ENCODE results near the gene ATP2B2.
"Not testable (repeated sequence)": the region's sequence is repeated elsewhere in the genome, so short reads cannot be mapped to it uniquely, and the experiment has no call there.

The ATP2B2 gene

GRCh38 chr3:10505050-10505790 lies at the start of gene ATP2B2:
ATP2B2 (minus strand) TSS chr3:10505586; CDS start chr3:10449543, 56,043 bp downstream.
- DNase-seq (ENCODE audit: low read depth in 1 of 2, low spot score in 1 of 2) = no peak

GRCh38 chr3:10554746-10555145 lies 49.4 kb upstream of the ATP2B2 start:
- no peak for DNase-seq (ENCODE audit: low read depth in 1 of 2, low spot score in 1 of 2)

- no peak for DNase-seq (ENCODE audit: low read depth in 1 of 2, low spot score in 1 of 2)
These were observed 48.8 kb upstream of the ATP2B2 start for GRCh38 chr3:10554236-10554611.

GRCh38 chr3:10553591-10554235 lies 48.3 kb upstream of the ATP2B2 start:
- no peak for DNase-seq (ENCODE audit: low read depth in 1 of 2, low spot score in 1 of 2)

GRCh38 chr3:10552631-10552943 lies 47.2 kb upstream of the ATP2B2 start:
- DNase-seq (ENCODE audit: low read depth in 1 of 2, low spot score in 1 of 2) = no peak

- DNase-seq (ENCODE audit: low read depth in 1 of 2, low spot score in 1 of 2) = peak; percentile 48 to 56
These were observed 46.6 kb upstream of the ATP2B2 start for GRCh38 chr3:10551821-10552630.

GRCh38 chr3:10551139-10551538 lies 45.8 kb upstream of the ATP2B2 start:
- no peak for DNase-seq (ENCODE audit: low read depth in 1 of 2, low spot score in 1 of 2)

GRCh38 chr3:10550705-10551104 lies 45.3 kb upstream of the ATP2B2 start:
- DNase-seq (ENCODE audit: low read depth in 1 of 2, low spot score in 1 of 2) = no peak

GRCh38 chr3:10549617-10550230 lies 44.3 kb upstream of the ATP2B2 start:
- DNase-seq (ENCODE audit: low read depth in 1 of 2, low spot score in 1 of 2) = no peak

- no peak for DNase-seq (ENCODE audit: low read depth in 1 of 2, low spot score in 1 of 2)
These were observed 43.6 kb upstream of the ATP2B2 start for GRCh38 chr3:10548992-10549391.

GRCh38 chr3:10547841-10548783 lies 42.7 kb upstream of the ATP2B2 start:
- no peak for DNase-seq (ENCODE audit: low read depth in 1 of 2, low spot score in 1 of 2)

GRCh38 chr3:10547413-10547812 lies 42.0 kb upstream of the ATP2B2 start:
- DNase-seq (ENCODE audit: low read depth in 1 of 2, low spot score in 1 of 2) = no peak

- no peak for DNase-seq (ENCODE audit: low read depth in 1 of 2, low spot score in 1 of 2)
These were observed 41.5 kb upstream of the ATP2B2 start for GRCh38 chr3:10546820-10547263.

- no peak for DNase-seq (ENCODE audit: low read depth in 1 of 2, low spot score in 1 of 2)
These were observed 40.8 kb upstream of the ATP2B2 start for GRCh38 chr3:10546181-10546624.

- no peak for DNase-seq (ENCODE audit: low read depth in 1 of 2, low spot score in 1 of 2)
These were observed 37.1 kb upstream of the ATP2B2 start for GRCh38 chr3:10542518-10542917.

GRCh38 chr3:10540347-10540746 lies 35.0 kb upstream of the ATP2B2 start:
- DNase-seq (ENCODE audit: low read depth in 1 of 2, low spot score in 1 of 2) = not testable (repeated sequence)

- DNase-seq (ENCODE audit: low read depth in 1 of 2, low spot score in 1 of 2) = no peak
These were observed 28.7 kb upstream of the ATP2B2 start for GRCh38 chr3:10534066-10534465.

GRCh38 chr3:10533737-10534023 lies 28.3 kb upstream of the ATP2B2 start:
- no peak for DNase-seq (ENCODE audit: low read depth in 1 of 2, low spot score in 1 of 2)

- DNase-seq (ENCODE audit: low read depth in 1 of 2, low spot score in 1 of 2) = no peak
These were observed 27.8 kb upstream of the ATP2B2 start for GRCh38 chr3:10532939-10533736.

- no peak for DNase-seq (ENCODE audit: low read depth in 1 of 2, low spot score in 1 of 2)
These were observed 25.6 kb upstream of the ATP2B2 start for GRCh38 chr3:10531031-10531430.

All from activated T-helper 1 cell treated with anti-CD3 and anti-CD28 coated beads, Interleukin-2, amount 50 U/mL, for 16 hours (primary cell).